DLD1 (cell line): ENCODE data around the gene MYB.

Experiments
- in situ Hi-C: cut with HindIII; loops from 2 replicates; pipeline ENCODE4 v1.10.0; 2017; ENCODE audit warnings: low sequenced_read_pairs

MYB gene

DNA sequence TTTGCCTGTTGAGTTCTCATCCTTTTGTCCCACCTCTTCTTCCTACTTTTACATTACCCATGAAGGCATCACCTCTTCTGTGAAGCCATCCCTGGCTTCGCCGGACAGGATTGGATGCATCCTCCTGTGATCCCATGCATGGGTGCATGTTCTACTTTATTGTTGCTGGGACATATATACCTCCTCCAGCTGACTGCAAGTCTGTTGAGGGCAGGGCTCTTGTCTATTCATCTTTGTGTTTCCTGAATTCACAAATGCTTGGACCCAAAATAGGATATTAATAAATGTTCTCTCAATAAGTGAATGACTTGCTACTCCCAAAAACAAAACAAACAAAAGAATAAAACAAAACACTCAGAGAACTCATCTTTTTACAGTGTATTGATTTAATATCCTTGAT lies 5.1 kb downstream of the MYB start:
- in situ Hi-C loops: no loop called here

DNA sequence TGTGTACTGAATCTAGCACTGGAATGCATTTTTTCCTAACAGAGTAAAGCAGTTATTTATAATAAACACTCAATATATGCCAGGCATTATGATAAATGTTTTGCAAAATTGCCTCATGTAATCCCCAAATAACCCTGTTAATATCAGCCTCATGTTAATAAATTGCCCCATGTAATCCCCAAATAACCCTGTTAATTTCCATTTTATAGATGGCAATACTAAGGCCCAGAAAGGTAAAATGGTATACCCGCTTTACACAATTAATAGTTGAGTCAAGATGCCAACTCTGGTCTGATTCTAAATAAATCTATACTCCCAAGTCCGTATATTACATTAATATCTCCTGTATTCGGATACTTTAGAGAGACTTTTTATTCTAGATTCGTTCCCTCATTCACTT lies 6.3 kb downstream of the MYB start:
- in situ Hi-C loops: no loop called here

DNA sequence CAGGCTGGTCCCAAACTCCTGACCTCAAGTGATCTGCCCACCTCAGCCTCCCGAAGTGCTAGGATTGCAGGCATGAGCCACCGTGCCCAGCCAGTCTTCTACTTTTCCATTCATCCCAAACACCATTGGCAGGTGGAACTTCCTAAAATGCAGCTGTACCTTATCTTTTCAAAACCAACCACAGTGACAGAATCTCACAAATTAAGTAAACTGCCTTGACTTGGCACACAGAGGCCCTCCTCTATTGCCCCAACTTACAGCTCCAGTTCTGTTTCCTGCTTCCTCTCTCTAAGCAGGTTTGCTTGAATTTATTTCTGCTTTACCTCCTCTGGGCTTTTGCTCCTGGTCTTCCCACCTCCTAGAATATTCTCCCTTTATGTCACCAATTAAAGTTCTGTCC lies 7.6 kb downstream of the MYB start:
- in situ Hi-C loops: no loop called here

DNA sequence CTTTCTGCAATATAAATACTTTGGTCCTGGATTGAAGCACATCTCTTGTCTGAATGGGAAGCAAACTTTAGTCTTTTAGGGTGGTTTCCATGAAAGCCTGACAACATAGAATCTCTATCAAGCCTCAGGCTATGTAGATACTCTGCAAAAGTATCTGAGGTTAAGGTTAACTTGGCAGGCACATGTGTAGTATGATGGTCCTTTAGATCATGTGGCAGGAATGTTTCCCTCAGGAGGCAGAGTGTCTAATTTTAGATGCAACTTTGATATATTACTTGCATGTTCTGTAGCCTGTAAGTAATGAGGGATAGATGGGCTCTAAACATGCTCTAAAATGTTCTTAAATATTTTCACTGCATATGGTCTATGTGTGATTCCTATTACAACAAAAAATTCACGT lies 8.2 kb downstream of the MYB start:
- in situ Hi-C loops: no loop called here

DNA sequence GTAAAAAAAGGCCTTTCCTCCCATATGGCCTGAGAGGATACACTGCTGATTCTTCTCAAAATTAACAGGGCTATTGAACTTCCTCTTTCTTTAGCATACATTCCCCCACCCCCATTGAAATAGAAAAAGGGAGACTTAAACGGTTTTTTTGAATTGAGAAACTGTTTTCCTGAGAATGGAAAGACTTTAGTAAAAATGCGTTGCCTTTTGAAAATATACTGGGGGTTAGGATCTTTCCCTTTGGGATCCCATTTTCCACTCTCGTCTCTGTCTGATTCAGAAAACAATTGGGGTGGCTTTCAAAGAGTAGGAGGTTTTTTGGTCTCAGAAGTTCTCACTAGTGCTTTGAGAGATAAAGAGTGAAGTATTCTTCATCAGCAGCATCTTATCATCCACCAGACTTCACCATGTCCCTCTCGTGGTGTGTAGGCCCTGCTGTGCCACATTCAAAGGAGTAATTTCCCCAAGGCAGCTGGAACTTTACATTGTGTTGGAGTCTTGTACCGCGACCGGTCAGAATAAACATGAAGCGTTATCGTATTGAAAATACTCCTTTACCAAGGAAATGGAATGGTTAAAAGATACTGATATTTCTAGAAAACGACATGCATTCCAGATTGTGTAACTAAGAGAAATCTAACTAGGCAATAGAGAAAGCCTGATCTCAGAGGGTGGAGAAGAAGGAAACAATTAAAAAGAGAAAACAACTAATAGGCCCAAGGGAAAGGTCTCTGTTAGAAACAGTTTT lies 10.6 kb downstream of the MYB start:
- in situ Hi-C loops: no loop called here

DNA sequence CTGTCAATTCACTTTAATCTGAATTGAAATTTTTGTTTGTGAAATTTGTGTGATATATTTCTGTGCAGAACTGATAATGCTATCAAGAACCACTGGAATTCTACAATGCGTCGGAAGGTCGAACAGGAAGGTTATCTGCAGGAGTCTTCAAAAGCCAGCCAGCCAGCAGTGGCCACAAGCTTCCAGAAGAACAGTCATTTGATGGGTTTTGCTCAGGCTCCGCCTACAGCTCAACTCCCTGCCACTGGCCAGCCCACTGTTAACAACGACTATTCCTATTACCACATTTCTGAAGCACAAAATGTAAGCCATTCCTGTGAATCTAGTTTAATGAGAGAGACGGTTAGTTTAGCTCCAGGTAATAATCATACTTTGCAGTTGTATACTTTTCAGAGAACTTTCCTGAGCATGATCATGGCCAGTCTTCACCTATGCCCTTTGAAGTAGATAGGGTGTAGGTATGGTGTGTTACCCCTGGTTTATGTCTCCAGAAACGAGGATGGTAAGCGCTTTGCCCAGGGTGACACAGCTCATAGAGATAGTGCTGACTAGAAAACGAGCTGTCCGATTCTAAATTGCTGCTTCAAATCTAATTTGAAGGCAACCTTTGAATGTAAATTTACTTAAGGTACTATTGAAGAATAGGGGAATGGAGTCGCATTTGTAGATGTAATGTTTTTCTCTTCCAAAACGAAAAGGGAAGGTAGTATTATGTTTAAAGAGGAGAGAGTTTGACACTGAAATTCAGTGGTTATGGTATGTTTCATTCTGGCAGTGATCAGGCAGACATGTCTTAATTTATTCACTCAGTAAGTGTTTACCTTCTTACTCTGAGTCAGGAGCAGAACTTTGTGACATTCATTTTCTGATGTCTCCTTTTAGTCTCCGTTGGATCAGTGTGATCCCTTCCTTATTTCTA lies 11.4 kb downstream of the MYB start:
- in situ Hi-C loops: no loop called here

DNA sequence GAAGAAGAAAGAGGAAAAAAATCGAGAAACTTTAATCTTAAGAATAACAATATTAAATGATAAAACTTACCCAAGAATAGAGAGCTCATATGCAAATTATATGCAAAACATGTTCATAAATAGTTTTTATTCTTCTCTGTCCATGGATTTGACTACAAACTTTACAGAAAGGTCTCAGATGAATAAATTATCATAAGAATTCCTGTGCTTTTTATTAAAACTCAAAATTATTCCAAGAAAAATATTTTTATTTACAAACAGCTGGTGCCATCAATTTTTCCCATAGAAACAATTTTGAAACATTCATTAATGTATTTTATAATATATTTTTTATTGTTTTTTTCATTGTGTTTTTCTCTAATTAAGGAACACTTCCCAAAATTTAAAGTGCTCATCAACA lies 12.1 kb downstream of the MYB start:
- in situ Hi-C loops: no loop called here

DNA sequence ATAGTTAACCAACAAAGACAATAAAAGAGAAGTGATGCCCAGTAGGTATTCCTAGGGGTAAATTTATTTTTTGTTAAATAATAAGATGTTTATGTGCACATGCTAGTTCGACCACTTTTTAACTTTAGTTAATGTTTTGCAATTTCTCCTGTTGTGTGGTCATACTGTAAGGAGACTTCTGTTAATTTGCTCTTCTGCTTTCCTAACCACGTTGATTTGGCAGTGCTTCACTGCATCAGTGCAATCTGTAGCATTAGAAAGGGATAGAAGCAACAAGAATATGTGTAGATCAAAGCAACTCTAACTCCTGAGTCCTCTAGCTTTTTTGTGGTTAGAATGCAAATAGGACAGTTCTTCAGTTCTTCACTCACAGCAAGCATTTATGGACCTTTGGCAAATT lies 13.9 kb downstream of the MYB start:
- in situ Hi-C loops: no loop called here

DNA sequence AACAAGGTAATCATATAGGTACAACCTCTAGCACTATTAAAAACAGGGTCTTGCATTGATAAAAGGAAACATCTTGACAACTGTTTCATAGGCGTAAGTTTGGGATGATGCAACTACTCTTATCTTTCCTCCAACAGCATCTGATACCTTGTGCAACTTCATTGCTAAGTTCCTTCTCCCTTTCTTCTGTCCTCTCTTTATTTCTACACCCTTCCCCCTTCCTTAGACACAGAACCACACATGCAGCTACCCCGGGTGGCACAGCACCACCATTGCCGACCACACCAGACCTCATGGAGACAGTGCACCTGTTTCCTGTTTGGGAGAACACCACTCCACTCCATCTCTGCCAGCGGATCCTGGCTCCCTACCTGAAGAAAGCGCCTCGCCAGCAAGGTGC lies 14.4 kb downstream of the MYB start:
- in situ Hi-C loops: no loop called here

DNA sequence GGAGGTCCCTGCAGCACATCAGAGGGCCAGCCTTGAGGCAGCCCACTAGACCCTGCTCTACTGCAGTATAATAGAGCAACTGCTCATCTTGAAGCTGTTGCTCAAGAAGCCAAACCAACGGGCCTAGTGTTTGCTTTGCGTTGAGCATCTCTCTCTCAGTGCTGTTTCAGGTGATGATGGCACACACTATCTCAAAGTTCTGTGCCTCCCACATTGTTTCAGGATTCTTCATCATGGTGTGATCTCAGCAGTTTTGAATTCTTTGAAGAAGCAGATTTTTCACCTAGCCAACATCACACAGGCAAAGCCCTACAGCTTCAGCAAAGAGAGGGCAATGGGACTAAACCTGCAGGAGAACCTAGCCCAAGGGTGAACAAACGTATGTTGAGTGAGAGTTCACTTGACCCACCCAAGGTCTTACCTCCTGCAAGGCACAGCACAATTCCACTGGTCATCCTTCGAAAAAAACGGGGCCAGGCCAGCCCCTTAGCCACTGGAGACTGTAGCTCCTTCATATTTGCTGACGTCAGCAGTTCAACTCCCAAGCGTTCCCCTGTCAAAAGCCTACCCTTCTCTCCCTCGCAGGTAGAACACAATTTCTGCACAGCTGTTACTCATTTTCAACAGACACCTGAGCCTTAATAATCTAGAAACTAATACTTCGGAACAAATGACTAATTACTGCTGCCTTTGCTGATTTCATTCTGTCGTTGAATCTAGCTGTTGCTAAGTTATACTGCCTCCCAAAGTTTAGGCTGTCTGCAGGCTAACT lies 15.8 kb downstream of the MYB start:
- in situ Hi-C loops: no loop called here

DNA sequence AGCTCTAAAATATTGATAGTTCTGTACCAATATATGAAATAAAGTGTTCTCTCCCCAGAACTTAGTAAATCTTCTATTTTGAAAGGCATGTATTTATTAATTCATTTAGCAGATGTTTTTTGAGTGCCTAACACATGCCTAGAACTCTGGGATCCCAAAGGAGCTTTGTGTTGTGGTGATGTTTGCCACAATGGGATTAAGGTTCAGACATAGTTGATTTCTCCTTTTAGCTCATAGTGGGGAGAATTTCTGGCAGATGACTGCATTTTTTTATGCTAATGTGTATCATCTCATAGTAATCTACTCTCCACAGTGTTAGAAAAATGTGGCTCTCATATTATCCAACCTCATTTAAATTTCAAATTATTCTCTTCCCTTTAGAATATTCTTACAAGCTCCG lies 21.7 kb downstream of the MYB start:
- in situ Hi-C loops: no loop called here

DNA sequence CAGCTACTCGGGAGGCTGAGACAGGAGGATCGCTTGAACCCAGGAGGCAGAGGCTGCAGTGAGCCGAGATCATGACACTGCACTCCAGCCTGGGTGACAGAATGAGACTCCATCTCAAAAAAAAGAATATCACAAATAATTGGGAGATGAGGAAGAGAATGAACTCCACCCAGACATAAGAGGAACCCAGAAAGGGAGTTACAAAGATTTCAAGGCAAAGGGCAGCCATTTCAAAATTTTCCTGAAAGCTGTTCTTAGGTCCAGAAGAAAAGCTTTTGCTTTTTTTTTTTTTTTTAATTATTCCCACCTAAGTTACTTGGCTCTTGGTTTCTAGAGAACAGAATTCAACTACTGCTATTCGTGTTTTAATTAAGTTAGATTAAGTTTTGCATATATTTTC lies 23.8 kb downstream of the MYB start:
- in situ Hi-C loops: no loop called here

DNA sequence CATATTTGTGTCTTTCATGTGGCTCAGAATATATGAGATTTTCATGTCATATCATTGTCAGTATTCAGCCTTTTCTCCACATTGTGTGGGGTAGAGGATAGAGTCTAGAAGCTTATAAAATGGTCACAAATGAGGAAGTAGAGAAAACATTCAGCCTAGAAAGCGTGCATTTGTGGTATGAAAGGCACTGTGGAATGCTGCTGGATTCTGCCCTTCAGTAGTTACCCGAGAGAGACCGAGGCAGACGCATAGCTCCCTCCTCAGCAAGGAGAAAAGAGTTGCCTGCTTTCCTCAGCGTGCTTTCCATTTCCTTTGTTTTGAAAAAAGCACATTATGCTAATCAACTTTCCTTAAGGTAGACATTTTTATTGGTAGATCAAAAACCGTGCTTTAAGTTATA lies 28.7 kb downstream of the MYB start:
- in situ Hi-C loops: no loop called here

DNA sequence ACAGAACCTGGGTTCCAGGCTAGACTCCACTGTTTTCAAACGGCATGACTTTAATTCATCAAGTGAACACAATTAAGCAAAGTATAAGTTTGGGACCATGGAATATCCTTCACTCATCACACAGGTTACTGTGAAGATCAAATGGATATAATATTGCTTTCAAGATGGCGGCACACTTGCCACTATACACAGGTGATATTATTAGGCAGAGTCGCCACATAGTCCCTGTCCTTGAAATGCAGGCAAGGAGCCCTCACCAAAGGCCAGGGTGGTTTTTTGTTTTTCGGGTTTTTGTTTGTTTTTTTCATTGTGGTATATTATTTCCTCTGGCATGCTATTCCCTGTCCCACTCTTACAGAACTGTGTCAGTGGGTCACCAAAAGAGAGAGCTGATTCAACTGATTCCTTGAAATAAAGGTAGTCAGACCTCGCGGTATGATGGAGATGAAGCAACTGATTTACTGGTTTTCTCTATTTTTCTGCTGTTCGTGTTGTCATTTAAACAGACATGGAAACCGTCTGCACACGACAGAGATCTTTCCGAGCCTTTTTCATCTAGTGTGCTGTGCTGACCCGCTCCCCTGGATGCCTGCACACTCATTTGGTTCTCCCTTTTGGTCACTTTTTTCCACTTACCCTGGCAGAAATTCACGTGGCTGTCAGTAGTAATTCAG lies 29.7 kb downstream of the MYB start:
- in situ Hi-C loops: no loop called here

DNA sequence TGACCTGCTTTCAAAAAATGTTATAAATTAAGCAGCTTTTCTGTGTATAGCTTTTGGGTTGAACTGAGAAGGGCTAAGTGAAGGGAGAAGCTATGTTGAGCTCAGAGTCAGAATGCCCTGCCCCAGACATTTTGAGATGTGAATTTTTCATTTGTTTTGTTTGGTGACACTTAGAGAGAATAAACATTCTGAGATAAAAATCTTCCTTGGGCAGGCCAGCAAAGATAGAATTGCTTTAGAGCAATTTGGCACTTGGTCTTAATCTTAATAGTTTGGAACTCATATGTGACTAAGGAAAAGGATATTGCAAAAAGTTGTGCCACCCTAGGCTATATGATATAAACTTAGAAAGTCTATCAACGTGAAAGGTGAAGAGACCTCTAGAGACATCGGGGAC lies 30.2 kb downstream of the MYB start:
- in situ Hi-C loops: no loop called here

DNA sequence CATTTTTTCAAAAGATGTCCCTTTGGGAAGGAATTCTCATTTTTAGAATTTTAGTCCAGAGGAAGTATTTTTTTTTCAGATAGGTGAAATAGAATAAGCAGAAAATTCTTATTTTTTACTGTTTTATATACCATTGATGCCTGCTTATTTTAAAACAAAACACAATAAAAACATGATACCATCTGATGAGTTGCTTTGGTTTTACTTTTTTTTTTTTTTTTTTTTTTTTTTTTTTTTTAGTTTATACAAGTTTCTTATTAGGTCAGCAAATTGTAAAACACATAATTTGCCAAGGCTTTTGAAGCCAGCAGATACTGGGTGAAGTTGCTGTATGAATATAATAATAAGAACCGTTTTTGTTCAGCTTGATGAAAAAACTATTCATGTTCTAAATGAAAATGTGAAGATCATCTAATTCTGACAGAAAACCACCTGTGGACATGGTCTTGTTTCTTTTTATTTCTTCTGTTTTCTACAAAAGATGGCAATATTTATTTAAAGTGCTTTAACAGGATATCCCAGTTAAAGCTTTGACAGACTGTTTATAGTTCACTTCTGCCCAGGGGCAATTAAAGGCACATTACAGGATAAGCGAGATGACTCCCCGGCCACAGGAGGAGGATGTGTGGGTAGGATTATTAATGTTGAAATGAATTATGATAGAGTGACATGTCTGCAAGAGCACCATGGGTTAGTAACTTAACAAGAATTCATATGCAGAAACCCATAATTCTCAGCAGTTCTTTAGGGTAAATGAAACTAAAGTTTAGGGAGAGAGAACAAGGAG lies 31.1 kb downstream of the MYB start:
- in situ Hi-C loops: no loop called here

DNA sequence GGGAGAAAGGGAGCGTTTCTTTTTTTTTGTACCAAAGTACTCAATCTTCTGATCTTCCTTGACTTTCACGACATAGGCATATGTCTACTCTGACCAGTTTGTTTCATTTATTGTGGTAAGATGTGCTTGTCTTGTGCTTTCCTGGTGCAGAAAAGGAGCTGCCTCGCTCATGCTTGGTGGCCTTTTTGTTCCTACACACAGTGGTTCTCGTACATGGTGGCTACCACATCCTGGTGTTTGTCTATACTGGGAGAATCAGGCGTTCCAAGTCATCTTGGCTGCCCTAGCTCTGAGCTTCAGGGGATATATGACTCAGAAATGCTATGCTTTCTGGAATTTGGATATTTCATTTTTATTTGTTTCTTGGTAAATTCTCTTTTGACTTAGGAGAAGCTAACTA lies 31.8 kb downstream of the MYB start:
- in situ Hi-C loops: no loop called here

DNA sequence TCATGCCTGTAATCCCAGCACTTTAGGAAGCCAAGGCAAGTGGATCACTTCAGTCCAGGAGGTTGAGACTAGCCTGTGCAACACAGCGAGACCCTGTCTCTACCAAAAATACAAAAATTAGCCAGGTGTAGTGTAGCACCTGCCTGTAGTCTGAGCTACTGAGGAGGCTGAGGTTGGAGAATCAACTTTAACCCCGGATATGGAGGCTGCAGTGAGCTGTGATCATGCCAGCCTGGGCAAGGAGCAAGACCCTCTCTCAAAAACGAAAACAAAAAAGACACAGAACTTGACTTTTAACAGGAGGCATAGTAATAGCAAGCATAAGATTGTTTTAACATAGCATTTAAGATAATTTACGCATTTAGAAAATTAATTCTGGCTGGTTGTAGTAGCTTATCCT lies 32.5 kb downstream of the MYB start:
- in situ Hi-C loops: no loop called here

DNA sequence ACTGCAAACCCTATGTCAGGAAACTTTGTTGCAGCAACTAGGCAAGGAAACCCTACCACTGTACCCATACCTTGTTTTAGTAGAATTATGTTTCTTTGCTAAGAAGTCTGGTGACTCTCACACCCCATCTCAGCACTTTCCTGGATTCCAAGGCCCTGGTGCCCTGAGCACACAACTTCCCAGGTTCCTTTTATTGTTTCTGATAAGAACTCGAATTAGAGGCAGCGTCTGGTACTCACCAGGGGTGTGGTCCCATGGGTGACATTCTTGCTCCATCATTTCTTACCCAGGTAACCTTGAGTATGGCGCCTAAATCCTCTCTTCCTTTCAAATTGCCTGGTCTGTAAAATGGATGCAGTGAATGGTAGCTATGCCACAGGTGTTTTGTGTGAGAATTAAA lies 34.1 kb downstream of the MYB start:
- in situ Hi-C loops: no loop called here

DNA sequence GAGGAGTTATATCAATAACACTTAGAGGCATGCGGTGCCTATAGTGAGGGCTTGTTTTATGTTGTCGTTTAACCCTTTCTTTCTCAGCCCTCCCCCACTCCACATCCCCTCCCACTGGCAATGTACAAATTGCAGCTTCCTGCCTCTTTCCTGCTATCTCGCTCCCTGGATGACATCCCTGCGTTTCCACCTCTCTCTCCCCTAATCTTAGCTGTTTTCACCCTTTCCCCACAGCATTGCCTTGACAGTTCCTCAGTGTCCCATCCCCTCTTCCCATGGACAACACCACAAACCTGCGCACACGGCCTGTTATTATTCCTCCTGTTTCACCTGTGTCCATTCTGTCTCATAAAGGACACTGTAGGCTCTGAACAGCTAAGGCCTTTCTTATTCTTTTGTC lies 34.5 kb downstream of the MYB start:
- in situ Hi-C loops: no loop called here
